ENCODE data around the gene FARS2.
A peak's percentile ranks its signal among the peaks of the same experiment; 100 is the strongest.

The FARS2 gene

DNA sequence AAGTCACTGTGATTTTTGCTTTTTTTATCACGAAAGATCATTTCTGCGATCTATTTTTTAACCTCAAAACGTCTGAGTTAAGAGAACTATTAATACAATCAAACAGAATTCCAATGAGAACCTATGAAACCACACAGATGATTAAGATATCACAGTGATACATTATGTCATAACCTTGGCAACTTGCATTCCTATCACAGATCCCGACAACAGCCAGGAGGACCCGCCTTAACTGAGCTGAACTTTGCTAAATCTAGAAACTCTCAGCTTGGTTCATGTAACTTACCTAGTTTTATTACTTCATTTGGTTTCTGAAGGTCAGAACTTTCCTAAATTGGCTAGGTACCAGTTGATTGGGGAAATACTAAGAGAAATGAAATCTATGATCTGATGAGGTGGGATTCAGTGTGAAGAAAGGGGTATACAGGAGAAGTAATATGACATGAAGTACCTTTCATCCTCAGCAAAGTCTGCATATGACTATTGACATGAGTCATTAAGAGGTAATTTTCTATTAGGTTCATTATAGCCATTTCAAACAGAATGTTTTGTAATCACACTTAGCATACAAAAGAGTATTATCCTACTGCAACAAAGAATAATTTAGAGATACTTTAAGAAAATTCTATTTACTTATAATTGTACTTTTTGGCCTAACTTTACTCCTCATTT lies 11.7 kb upstream of the FARS2 start:
- no peak for DNase-seq

DNA sequence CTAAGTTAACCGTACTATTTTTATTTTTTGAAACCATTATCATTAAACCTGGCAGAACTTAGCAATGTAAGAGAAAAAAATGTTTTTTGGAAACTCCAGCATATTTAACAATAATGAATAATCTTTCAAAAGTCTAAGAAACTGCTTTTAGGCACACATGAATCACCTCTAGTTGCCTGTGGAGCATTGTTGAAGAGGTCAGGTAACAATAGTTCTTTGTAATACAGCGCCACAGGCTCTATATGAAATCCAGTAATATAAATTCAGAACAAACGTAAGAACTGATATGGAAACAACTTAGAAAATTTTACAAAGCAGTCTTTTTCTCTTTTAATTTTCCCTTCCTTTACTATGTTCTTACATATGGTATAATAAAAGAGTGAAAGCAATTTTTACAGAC lies 10.9 kb upstream of the FARS2 start:
- DNase-seq, result no peak

DNA sequence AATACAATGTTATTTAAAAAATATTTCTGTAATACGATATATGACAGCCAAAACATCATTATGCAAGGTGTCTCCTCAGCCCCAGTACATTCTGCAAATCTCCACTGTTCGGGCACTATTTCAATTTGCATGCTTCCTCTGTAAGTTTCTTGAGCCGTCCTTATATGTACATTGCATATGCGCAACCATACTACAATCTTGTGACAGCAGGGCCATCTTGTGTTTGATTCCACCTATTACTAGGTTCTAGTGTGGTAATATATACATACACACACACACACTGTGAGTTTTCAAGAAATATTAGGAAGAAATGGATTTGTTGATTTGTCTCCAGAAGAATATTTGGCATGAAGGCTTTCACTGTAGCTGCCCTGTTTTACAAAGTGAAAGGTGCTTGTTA lies 10.4 kb upstream of the FARS2 start:
- no peak for DNase-seq

DNA sequence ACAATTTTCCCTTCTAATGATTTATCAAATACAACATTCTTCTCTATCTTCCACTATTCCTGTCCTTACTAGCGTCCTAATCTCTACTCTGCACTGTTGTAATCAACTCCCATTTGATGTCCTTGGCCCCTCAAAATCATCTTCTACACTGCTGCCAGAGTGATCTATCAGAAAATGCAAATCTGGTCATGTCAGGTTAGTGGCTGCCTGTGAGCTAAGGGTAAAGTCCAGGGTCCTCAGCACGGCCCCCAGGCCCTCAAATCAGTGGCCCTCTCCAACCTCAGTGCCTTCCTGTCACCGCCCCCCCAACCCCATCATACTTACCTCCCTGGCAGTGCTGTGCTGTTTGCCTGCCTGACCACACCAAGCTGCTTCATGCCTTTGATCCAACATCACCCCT lies 4.4 kb upstream of the FARS2 start:
- no peak for DNase-seq

DNA sequence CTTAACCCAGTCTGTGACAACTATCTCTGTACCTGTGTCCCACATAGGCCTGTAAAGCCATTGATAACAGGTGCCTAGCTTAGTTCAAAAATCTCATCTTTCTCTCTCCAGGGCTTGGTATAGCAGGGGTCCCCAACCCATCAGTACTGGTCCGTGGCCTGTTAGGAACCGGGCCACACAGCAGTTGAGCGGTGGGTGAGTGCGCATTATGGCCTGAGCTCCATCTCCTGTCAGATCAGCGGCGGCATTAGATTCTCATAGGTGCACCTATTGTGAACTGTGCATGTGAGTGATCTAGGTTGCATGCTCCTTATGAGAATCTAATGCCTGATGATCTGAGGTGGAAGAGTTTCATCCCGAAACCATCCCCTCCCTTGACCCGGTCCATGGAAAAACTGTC lies 3.9 kb upstream of the FARS2 start:
- no peak for DNase-seq

DNA sequence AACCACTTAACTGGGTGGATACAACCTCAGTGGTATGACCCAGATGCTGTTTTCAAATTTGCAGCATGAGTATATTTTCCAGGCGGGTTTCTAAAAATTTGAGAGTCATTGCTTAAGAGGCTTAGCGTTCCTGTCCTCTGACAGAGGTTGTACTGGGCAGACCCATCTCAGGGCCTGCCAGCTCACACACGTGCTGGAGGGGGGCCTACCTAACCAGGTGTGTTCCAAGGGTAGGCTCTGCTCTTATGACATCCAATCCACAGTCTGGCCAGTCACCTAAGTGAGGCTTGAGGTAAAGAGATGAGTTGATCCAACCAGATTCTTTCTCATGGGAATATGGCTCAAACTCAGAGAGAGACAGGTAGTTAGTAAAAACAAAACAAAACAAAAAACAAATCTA lies 1.9 kb upstream of the FARS2 start:
- DNase-seq, result no peak

DNA sequence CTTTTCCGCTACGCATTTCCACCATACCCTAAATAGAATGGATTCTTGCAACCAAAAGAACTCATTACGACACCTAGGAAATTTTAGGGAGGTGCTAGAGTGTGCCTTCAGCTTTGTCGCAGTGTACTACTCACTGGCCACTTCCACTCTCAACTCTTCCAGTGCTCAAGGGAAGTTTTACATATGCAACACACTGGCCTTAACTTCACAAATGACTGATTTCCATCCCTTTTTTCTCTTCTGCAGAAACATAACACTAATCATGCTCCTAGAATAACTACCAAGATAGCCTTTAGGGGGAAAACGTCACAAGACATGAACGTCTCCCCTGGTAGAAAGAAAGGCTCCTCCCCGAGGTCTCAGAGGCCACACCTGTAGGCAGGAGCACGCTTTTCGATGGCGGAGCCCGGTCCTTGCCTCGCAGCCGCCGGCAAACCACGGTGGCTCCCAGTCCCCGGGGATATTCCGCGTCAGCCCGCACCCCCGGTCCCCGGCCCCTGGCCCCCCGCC lies 1.1 kb upstream of the FARS2 start:
- peak; percentile 62 for DNase-seq

DNA sequence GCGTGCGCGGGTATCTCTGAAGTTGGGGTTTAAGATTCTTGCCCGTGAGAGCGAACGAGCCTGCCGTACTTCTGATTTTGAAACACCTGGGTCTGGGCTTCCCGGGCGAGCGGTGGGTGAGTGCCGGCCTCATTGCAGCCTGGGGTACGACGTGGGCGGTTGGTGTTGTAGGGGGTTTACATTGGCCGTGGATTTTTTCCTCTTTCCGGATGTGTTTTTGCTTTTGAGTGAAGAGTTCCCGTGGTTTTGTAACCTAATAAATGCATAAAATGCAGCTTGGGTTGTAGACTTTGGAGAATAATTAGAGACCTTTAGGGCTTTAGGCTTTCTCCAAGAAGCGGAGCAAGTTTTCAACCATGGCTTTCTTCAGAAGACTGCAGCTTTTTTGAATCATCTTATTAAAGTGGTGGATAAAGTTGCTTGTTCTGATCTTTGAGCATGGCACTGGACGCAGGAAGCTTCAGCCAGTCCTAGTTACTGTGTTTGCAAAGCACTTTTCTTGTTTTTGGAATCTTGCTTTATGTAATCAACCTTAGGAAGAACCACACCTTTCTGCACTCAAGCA lies 314 bp downstream of the FARS2 start:
- DNase-seq, result no peak

DNA sequence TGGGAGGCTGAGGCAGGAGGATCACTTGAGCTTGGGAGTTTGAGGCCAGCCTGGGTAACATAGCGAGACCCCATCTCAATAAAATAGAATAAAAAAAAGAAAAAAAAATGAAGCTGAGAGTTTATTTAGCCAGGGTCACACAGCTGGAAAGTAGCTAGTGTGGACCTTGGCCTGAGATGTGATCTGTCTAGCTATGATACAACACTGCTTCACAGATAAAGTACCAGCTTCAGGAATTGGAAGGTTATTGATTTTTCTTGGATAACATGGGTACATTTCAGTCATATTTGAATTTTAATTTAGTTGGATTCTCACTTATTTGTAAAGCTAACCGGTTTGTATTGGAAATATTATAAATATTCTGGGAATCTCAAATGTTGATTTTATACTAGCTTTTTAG lies 5.1 kb downstream of the FARS2 start:
- DNase-seq, result no peak

DNA sequence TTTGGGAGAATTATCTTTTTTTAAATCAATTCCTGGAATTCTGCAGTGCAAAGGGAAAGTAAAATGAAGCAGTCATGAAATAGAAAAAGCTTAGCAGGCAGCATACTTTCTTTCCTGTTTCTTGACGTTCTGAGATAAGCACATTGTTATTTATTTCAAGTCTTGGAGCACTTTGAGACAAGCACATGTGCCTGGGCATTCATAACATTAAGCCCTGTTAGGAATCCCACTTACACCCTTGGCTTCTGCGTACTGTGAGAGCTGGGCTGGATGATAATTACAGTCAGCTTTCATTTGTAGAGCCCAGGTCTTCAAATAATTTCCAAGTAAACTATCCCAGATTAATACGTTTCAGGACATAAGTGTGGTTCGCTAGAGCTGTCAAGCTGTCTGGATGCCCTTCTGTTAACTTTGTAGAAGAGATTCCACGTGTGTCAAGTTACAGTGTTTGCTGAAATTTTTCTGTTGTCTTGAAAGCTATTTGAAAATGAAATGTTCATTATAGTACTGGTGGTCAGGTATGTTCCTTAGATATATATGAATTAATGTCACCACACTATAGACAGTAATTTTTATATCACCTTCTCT lies 8.9 kb downstream of the FARS2 start:
- no peak for DNase-seq

DNA sequence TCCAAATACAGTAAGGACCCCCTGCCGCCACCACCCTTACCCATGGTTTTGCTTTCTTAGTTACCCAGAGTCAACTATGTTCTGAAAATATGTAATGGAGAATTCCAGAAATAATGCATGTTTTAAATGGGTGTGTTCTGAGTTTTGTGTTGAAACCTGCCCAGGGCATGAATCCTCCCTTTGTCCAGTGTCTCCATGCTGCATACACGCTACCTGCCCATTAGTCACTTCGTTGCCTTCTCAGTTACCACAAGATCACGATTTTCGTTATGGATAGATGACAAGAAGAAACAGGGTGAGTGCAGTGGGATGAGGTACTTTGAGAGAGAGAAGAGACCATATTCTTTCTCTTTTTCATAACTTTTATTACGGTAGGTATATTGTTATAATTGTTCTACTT lies 10.6 kb downstream of the FARS2 start:
- DNase-seq, result no peak

DNA sequence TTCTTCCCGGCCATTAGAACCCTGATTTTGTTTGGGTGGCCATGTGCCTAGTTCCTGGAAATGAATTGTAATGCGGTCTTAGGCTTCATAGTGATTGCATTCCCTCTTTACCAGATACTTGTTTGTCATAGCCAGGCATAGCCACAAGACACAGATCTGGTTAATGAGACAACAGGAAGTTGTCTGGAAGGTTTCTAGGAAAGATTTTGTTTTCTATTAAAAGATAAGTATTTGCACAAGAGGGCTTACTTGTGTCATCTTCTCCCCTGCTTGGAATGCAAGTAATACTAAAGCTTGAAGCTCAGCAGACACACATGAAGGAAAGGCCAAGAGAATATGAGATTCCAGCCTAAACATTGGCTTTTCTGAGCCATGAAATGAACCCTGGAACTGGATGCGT lies 12.9 kb downstream of the FARS2 start:
- no peak for DNase-seq

DNA sequence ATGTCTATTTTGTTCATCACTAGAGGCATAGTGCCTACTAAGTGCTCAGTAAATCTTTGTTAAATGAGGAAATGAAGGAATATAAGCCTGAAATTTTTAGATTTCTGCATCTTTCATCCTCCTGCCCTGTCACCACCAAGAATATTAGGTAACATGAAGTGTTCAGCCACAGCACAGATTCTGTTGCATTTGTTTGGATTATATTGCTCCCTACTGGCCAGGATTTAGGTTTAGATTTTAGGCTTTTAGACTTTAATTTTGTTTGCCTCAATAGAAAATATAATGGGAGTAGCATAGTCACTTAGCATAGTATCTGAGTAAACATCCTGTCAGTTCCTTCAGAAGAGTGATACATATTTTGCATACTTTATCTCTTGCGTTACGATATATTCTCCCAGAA lies 14.2 kb downstream of the FARS2 start:
- DNase-seq, result peak; percentile 22

DNA sequence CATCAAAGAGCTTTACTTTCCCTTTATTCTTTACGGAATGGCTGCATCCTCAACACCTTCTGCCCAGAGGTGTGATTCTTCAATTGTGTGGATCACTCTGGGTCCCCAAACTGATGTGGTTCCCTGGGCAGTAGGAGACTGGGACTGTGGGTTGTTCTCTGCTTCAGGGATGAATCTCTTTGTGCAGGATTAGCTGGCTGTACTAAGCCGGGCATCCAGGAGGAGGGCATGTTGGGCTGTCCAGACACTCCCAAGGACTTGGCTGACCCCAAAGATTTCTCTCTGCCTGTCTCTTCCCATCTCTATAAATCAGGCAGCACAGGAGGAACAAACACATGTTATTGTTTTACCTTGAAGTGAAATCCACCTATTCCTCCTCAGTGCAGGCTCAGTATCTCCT lies 15.3 kb downstream of the FARS2 start:
- no peak for DNase-seq

DNA sequence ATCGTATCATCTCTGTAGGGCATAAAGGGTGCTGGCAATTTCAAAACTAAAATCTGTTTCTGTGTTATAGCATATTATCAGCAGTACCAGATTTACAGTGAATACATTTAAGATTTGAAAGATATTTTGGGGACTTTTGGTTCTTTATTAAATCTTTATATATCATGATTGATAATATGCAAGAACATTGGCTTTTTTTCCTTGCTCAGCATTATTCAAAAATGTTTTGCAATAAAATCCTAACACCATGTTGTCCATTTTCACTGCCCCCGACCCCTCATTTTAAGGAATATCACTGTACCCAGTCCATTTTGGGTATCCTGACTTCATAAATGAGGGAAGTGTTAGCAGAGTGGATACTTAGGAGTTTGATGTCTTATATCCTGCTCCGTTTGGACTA lies 16.3 kb downstream of the FARS2 start:
- DNase-seq, result no peak

DNA sequence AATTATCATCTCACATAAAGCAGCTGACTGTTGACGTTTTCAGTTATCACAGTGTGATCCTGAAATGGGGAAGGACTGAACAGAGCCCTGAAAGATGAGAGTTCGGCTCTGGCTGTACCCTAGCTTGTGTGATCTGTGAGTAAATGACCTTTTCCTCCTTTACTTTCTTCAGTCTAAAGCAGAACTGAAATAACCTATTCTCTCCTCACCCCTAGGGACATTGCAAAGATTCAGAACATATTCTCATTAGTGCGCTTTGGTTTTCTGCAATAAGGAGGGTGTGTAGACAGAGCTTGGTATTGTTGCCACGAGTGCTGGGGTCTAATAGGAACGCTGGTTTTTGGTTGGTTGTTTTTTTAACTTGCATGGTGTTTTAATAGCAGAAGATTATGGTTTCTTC lies 16.7 kb downstream of the FARS2 start:
- DNase-seq, result no peak

DNA sequence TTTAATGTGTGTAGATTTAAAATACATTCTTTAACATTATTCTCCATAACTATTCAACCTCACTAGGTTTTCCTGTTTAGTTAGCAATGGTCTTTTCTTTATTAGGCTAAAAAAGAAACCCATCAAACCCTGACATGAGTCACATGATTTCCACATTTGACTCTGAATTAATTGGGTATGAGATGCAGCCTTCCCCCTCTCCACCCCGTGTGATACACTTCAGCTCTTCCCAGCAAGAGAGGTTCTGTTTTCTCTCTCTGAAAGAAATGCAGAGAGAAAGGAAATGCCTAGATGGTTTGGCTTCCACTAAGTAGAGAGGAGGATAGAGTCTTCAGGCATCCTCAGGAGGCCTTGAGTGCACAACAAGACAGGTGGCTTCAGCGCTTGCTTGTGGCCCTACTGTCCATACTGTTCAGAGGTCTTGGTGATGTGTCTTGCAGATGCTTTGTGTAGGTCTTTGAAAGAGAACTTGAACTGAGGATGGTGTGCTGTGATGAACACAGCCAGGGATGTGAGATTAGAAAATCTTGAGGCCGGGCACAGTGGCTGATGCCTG lies 17.3 kb downstream of the FARS2 start:
- DNase-seq, result no peak

DNA sequence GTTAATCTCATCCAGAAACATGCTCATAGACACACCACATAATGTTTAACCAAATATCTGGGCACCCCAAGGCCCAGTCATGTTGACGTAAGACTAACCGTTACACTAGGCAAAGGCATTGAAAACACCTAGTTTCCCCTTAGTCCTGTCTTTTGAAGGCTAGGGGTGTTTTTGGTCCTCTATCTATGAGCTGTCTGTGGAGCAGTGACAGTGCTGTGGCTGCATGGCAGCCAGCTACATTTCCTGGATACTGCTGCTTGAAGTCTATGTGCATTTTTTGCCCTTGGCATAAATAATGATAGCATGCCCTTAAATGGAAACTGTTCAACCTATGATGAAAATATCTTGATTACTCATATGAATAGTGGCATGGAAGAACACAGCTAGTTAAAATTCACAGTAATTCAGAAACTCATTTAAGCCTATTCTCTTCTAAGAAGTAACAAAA lies 18.6 kb downstream of the FARS2 start:
- peak; percentile 29 for DNase-seq

DNA sequence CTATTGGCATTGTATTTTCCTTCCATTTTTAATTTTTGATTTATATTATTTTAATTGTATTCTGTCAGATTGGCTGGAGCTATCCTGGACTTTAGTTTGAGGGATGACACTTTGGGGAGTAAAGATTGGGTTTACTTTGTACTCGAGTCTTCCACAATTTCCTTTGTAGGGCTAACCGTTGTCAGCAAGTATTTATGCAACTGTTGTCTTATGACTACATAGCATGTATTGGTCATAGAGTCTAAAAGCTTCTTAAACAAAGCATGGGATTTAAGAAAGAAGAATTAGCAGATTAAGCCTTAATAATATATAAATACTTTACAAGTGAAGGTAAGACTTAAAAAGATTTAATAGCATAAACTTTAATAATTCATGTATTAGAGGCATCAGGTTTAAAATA lies 19.6 kb downstream of the FARS2 start:
- no peak for DNase-seq

DNA sequence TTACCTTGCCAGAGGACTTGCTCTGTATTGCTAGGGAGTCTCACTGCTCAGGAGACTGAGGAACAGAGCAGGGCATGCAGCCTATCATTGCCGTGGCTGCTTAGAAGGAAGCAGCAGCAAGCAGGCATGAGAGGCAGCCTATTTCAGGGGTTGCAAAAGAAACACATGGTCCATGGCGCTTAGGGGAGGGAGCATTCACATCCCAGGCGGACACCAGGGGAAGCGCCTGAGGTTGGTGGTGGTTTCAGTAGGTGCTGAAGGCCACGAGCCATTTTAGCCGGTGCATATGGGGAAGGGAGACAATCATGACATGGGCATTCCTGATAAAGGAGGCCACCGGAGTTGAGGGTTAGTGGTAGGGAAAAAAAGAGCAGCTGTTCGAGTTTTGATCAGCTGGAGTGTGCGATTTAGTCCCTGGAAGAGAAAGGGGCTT lies 20.9 kb downstream of the FARS2 start:
- DNase-seq, result no peak

DNA sequence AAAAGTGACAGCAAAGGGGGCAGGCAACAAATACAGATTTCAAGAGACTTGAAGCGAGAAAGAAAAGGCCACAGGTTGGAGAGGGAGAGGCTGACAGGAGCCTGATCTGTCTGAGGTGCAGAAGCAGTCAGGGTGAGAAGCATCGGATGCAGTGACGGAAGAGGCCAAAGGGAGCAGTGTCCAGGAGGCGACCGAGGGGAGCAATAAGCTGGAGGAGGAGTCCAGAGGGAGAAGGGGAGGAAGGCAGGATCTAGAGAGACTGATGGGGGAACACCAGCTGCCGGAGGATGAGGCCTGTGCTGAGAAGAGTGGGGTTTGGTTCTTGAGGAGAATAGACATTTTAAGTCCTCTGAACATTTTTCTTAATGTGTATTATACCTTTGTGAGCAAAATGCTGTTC lies 23.8 kb downstream of the FARS2 start:
- no peak for DNase-seq

DNA sequence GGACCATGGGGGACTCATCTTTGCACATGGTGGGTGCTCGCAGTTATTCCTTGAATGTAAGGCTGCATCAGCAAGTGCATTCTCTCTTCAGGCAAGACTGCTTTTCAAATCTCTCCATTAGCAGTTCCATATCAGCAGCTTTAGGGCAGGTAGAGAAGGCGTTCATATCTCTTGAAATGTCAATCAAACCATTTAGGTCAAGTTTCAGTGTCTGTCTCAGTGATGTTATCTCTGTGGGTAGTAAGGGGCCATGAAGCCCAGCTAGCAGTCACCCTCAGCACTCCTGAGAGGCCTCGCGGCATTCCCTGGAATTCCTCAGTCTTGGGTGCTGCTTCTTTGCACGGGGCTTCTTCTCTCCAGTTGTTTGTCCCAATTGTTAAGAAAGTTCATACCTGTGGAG lies 24.2 kb downstream of the FARS2 start:
- no peak for DNase-seq

DNA sequence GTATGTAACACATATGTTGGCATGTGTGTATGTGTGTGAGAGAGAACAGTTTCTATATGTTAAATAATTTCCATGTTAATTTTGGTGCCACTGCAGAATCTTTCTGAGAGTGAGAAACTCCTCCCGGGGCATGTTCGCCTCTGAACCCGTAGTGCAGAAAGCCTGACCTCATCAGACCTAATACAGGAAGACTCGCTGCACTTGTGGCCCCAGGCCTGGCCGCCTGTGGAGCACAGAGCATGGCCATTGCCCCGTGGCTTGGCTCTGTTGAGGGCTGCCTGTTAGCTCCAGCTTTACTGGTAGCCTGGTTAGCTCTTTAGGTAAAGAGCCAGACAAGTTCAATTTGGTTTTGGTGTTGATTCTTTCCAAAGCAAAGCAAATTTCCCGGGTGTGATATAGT lies 25.5 kb downstream of the FARS2 start:
- no peak for DNase-seq
